NCI-H1417 treated with DMSO at 0.1 percent for 48 hours (cell line): ENCODE measurements around the gene FZD4.
A peak's percentile ranks its signal among the peaks of the same experiment; 100 is the strongest.
"Not testable (repeated sequence)": the region's sequence is repeated elsewhere in the genome, so short reads cannot be mapped to it uniquely, and the experiment has no call there.

Source experiments
- DNase-seq: peaks from one replicate; lab custom pipeline; 2025; lab: John Stamatoyannopoulos, UW

FZD4 gene

GRCh38 chr11:86955361-86956120, at the start of gene FZD4:
FZD4 (minus strand) TSS chr11:86955395; CDS start chr11:86955085, 310 bp downstream.
- peak; percentile 76 for DNase-seq

GRCh38 chr11:87004281-87004680, 49.1 kb upstream of the FZD4 start:
- DNase-seq, result not testable (repeated sequence)

- DNase-seq, result no peak
These were observed 47.7 kb upstream of the FZD4 start for GRCh38 chr11:87002918-87003317.

- DNase-seq, result no peak
These were observed 44.9 kb upstream of the FZD4 start for GRCh38 chr11:86999859-87000753.

- DNase-seq, result no peak
These were observed 44.2 kb upstream of the FZD4 start for GRCh38 chr11:86999388-86999787.

- DNase-seq, result no peak
These were observed 41.9 kb upstream of the FZD4 start for GRCh38 chr11:86996953-86997570.

GRCh38 chr11:86993031-86993430, 37.8 kb upstream of the FZD4 start:
- DNase-seq, result no peak

- DNase-seq, result not testable (repeated sequence)
These were observed 37.1 kb upstream of the FZD4 start for GRCh38 chr11:86992340-86992739.

- DNase-seq, result no peak
These were observed 36.1 kb upstream of the FZD4 start for GRCh38 chr11:86991341-86991740.

GRCh38 chr11:86990515-86990914, 35.3 kb upstream of the FZD4 start:
- DNase-seq, result no peak

GRCh38 chr11:86990031-86990430, 34.8 kb upstream of the FZD4 start:
- DNase-seq, result no peak

- DNase-seq, result no peak
These were observed 33.2 kb upstream of the FZD4 start for GRCh38 chr11:86988351-86988881.

- no peak for DNase-seq
These were observed 32.5 kb upstream of the FZD4 start for GRCh38 chr11:86987679-86988078.

- DNase-seq, result no peak
These were observed 29.5 kb upstream of the FZD4 start for GRCh38 chr11:86984701-86985100.

- no peak for DNase-seq
These were observed 27.9 kb upstream of the FZD4 start for GRCh38 chr11:86983021-86983488.

GRCh38 chr11:86981777-86982540, 26.8 kb upstream of the FZD4 start:
- no peak for DNase-seq

- no peak for DNase-seq
These were observed 25.0 kb upstream of the FZD4 start for GRCh38 chr11:86980086-86980796.

GRCh38 chr11:86978756-86979608, 23.8 kb upstream of the FZD4 start:
- DNase-seq, result no peak

- no peak for DNase-seq
These were observed 23.1 kb upstream of the FZD4 start for GRCh38 chr11:86978247-86978646.
